Pancreas (tissue), 10 donors: Measurements from ENCODE around the gene SCCPDH. TPM values are rescaled to one million over a fixed set of nuclear protein-coding genes. Genes with fewer than 3 reads are reported as not detected.
A peak's percentile ranks its signal among the peaks of the same experiment; 100 is the strongest.

ENCODE experiments used
- ATAC-seq, 4 donors: fragments of 200-7000 bp; cut with Tn5 transposase; one replicate each; pipeline versions ENCODE4 v1.8.0 to v1.9.1; 2020; ENCODE audit warnings: mild to moderate bottlenecking in 4 of 4, moderate library complexity in 4 of 4
- DNase-seq, 6 donors: peaks; one replicate each; pipeline ENCODE4 v3.0.0-alpha.2; 2020
- FAIRE-seq: peaks from 2 replicates; lab custom pipeline; 2012; peaks lifted over from hg19 to GRCh38; lab: Jason Lieb, UNC
- H3K27ac ChIP-seq, 4 donors: fragments of 200-600 bp; sonication (generic); 1 replicate in 3 of 4; 2 replicates in 1 of 4; pipeline versions ENCODE4 v1.5.0 to v1.8.0; 2020
- H3K27me3 ChIP-seq, 4 donors: fragments of 200-600 bp; one replicate each; pipeline ENCODE4 v1.8.0; 2021
- H3K36me3 ChIP-seq, 3 donors: fragments of 200-600 bp; sonication (generic) in 1 of 3; one replicate each; pipeline versions ENCODE4 v1.5.0 to v1.8.0; 2020 to 2021
- H3K4me1 ChIP-seq, 3 donors: fragments of 200-600 bp; one replicate each; pipeline ENCODE4 v1.8.0; 2021
- H3K4me3 ChIP-seq, 4 donors: fragments of 200-600 bp; sonication (generic) in 2 of 4; one replicate each; pipeline versions ENCODE4 v1.5.0 to v1.8.0; 2020 to 2021
- H3K9me3 ChIP-seq, 4 donors: fragments of 200-600 bp; one replicate each; pipeline ENCODE4 v1.8.0; 2021
- CTCF ChIP-seq, 4 donors: fragments of 200-600 bp; sonication (generic) in 3 of 4; IDR thresholded peaks; one replicate each; pipeline versions ENCODE4 v1.5.0 to v1.8.0; 2021; ENCODE audit warnings: antibody characterized with exemption in 4 of 4
- WGBS, 2 donors: extraction: QIAGEN DNeasy Blood & Tissue Kit; methylation state at CpG; one replicate each; pipeline ENCODE4 v1.1.7; 2013; 5-methylcytosine and 5-hydroxymethylcytosine counted together
- intact Hi-C, 3 donors: fragments of 100-400 bp; cut with DNase I; formaldehyde crosslinking; loops; one replicate each; pipeline versions ENCODE4 v1.11.1 to v1.14.2; 2022
- polyA plus RNA-seq, 2 donors: library from polyadenylated mRNA; stranded (reverse); fragments of 200-250 nt; gene quantifications; one replicate each; pipeline ENCODE4 v1.2.3, GENCODE V29; 2013
- total RNA-seq, 6 donors: library from RNA; stranded (reverse); fragmentation: NEBNext Ultra II Directional in 4 of 6; extraction: Animal tissue kit (Norgen Biotek cat#: 25700) in 4 of 6; gene quantifications; one replicate each; pipeline versions ENCODE4 v1.2.1 to v1.2.4, GENCODE V29; 2021 to 2023
- donor health status: healthy with polysubstance abuse.
- donor health status: DM: no; HTN: no; CAD: no; lungs with moderate emphysema.
- donor health status: DM: no; HTN: no; CAD: no.
- donor health status: control.
- donor health status: control.
- donor health status: Bipolar disorder and iron deficiency.
- donor health status: DM: yes; HTN: yes; CAD: no.
- donor health status: DM: no; HTN: no; CAD: no.
- donor health status: DM: no; HTN: no; CAD: no.
- donor health status: DM: yes; HTN: yes; CAD: no.

SCCPDH gene
- total and polyA plus RNA-seq, 8 donors: 6.9 to 17.9 (median 11.9) TPM

GRCh38 chr1:246760422-246761347 lies 36.5 kb downstream of the SCCPDH start:
- Histone ChIP-seq H3K27ac (no peak overlapping the region), H3K9me3 (no peaks in the 10 kb centered on the region), H3K27me3 (no peaks in the 10 kb centered on the region), H3K36me3 (peaks cover 0 to 27% (median 3%) of the 10 kb centered on the region in 3 donors), H3K4me1 (no peaks in the 10 kb centered on the region), H3K4me3 (no peak overlapping the region)
- no peak for ATAC-seq
- intact Hi-C loops: no loop called here
- 84 to 91% methylated on average over 14 of the region's 14 CpGs for WGBS, 2 donors
- no peak for DNase-seq
- no peak for TF ChIP-seq CTCF (IDR thresholded peaks at IDR 0.05)
- FAIRE-seq: no peak

GRCh38 chr1:246761396-246761795 lies 37.2 kb downstream of the SCCPDH start:
- Histone ChIP-seq H3K36me3 (peaks cover 0 to 27% (median 3%) of the 10 kb centered on the region in 3 donors), H3K4me3 (no peak overlapping the region), H3K27me3 (no peaks in the 10 kb centered on the region), H3K4me1 (no peaks in the 10 kb centered on the region), H3K27ac (no peak overlapping the region), H3K9me3 (no peaks in the 10 kb centered on the region)
- WGBS, 2 donors: 94 to 95% methylated on average over 7 of the region's 7 CpGs
- intact Hi-C loops: no loop called here
- ATAC-seq (no peak), DNase-seq (no peak), FAIRE-seq (no peak)
- no peak for TF ChIP-seq CTCF (IDR thresholded peaks at IDR 0.05)

GRCh38 chr1:246765521-246765920 lies 41.3 kb downstream of the SCCPDH start:
- ATAC-seq (no peak), FAIRE-seq (no peak), DNase-seq (no peak)
- Histone ChIP-seq H3K4me3 (no peak overlapping the region), H3K27ac (no peak overlapping the region), H3K4me1 (no peaks in the 10 kb centered on the region), H3K36me3 (peaks cover 0 to 26% (median 3%) of the 10 kb centered on the region in 3 donors), H3K27me3 (no peaks in the 10 kb centered on the region), H3K9me3 (no peaks in the 10 kb centered on the region)
- TF ChIP-seq CTCF (IDR thresholded peaks at IDR 0.05): no peak
- intact Hi-C loops: no loop called here
- WGBS, 2 donors: 82 to 85% methylated on average over 3 of the region's 3 CpGs

GRCh38 chr1:246768403-246769020 lies 44.3 kb downstream of the SCCPDH start:
- WGBS, 2 donors: 86% methylated on average over 11 of the region's 11 CpGs
- no peak for DNase-seq
- peak in 1 of 4 donors; percentile 14 for ATAC-seq
- intact Hi-C loops: no loop called here
- no peak overlapping the region for H3K27ac ChIP-seq
- no peak overlapping the region for H3K4me3 ChIP-seq
- peaks cover 0 to 7% (median 3%) of the 10 kb centered on the region in 3 donors for H3K36me3 ChIP-seq
- FAIRE-seq: no peak
- no peaks in the 10 kb centered on the region for H3K4me1 ChIP-seq
- TF ChIP-seq CTCF (IDR thresholded peaks at IDR 0.05): no peak
- H3K9me3 ChIP-seq: no peaks in the 10 kb centered on the region
- H3K27me3 ChIP-seq: no peaks in the 10 kb centered on the region
